Measurements from ENCODE around the gene PPP4R1.
A peak's percentile ranks its signal among the peaks of the same experiment; 100 is the strongest.
"Not testable (repeated sequence)": the region's sequence is repeated elsewhere in the genome, so short reads cannot be mapped to it uniquely, and the experiment has no call there.

Gene PPP4R1, protein sequence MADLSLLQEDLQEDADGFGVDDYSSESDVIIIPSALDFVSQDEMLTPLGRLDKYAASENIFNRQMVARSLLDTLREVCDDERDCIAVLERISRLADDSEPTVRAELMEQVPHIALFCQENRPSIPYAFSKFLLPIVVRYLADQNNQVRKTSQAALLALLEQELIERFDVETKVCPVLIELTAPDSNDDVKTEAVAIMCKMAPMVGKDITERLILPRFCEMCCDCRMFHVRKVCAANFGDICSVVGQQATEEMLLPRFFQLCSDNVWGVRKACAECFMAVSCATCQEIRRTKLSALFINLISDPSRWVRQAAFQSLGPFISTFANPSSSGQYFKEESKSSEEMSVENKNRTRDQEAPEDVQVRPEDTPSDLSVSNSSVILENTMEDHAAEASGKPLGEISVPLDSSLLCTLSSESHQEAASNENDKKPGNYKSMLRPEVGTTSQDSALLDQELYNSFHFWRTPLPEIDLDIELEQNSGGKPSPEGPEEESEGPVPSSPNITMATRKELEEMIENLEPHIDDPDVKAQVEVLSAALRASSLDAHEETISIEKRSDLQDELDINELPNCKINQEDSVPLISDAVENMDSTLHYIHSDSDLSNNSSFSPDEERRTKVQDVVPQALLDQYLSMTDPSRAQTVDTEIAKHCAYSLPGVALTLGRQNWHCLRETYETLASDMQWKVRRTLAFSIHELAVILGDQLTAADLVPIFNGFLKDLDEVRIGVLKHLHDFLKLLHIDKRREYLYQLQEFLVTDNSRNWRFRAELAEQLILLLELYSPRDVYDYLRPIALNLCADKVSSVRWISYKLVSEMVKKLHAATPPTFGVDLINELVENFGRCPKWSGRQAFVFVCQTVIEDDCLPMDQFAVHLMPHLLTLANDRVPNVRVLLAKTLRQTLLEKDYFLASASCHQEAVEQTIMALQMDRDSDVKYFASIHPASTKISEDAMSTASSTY

DNA sequence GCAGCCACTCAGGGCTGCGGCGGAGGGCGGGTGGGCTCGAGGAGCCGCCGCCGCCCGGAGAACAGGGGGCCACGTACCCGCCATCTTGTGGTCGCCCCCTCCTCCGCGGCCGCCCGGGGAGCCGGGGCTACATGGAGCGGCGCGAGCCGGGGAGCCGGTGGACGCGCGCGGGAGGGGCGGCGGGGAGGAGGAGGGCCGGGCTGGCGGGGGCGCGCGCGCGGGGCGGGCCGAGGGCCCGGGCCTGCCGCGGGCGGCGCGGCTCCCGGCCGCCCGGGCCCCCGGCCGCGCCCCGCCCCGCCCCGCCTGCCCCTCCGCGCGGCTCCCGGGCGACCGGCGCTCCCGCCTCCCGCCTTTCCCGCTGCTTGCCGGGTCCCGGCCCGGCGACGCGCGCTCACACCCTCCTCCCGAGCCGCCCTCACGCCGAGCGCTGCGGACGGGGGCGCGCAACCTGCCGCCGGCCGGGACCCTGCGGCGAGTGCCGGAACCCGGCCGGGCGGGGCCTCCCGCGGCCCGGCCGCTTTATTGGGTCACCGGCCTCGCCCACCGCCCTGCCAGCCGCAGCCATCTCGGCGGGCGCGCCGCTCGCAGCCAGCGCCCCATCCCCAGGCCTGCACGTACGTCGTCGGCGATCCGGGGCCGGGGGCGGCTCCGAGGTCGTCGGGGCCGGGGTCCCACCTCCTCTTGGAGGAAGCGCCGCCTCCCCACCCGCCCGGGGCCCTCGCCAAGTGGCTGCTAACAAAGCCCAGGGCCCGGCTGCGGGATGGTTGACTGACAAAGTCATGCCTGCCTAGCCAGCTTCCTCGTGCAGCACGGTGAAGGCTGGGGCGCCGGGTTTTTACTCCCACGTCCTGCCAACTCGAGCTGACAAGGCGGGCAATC, at the start of gene PPP4R1:
TSS of gene PPP4R1 (minus strand) at position 159 of the 879 bp plus-strand sequence. CDS start at position 84, 75 bp downstream.
- DNase-seq (ENCODE audit: low read depth in 2 of 2), result peak; percentile 40 to 44

DNA sequence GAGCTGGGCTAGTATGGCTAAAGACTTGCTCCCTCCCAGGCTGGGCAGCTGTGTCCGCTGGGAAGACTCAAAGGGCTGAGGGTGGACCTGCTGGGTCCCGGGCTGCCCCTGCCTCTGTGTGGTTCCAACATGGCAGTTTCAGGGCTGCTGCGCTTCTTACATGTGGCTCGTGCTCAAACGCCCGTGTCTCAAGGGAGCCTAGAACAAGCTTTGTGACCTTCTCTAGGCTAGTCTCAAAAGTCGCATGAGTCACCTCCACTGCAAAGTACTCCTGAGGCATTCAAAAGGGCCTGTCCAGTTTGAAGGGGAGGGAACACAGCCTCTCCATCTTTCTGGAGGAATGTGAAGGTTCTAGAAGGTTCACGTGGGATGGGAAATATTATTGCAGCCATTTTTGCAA, 49.0 kb upstream of the PPP4R1 start:
- DNase-seq (ENCODE audit: low read depth in 2 of 2), result no peak

DNA sequence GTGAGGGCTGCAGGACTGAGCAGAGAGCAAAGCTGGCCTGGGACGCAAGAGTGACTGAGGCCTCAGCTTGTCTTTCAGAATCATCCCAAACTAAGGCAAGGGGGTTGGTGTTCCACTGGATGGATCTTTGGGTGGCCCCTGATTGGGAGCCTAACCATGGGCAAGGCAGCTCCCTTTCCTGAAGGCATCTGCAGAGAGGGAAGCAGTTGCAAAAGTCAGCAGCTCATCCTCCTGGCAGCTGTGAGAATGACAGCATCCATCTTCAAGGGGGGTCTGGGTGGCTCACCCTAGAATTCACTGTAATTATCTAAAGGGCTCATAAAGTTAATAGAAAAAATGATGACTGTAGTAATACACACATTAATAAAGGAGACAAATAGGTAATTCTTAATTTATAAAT, 47.2 kb upstream of the PPP4R1 start:
- DNase-seq (ENCODE audit: low read depth in 2 of 2), result no peak

GRCh38 chr18:9659499-9660375, 45.4 kb upstream of the PPP4R1 start:
- DNase-seq (ENCODE audit: low read depth in 2 of 2), result no peak

GRCh38 chr18:9658087-9658641, 43.8 kb upstream of the PPP4R1 start:
- DNase-seq (ENCODE audit: low read depth in 2 of 2), result no peak

DNA sequence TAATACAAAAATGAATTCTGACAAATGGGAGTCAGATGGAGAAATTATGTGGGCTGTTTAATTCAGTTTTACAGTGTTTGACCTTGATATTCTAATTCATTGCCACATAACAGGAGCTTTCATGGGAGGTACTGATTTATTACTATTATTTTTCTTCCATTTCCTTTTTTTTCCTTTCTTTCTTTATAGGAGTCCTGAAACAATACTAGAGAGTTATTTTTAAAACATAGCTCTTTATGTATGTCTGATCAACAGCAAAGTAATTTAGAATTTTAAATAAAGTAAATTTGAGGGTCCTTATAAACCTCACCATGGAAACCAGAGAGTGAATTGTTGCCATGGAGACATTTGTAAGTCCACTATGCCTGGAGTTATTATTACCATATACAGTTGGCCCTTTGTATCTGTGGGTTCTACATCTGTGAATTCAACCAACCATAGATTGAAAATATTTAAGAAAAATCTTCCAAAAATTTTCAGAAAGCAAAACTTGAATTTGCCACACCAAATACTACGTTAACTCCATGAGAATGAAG, 40.9 kb upstream of the PPP4R1 start:
- no peak for DNase-seq (ENCODE audit: low read depth in 2 of 2)

DNA sequence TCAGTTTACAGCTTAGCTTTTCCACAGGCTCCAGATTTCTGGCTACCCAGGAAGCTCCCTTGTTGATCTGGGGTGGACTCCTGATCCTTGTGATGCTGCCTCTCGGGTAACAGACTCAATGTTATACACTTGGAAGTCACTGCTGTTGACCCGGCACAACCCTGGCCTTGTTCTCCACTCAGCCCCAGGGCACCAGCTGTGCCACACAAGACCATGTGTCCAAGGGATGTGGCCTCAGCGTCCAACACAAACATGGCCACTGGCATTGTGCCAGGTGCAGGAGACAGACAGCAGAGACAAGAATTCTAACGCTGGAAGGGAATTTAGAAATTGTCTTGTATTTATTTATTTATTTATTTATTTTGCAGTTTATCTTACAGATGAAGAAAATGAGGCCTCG, 39.0 kb upstream of the PPP4R1 start:
- no peak for DNase-seq (ENCODE audit: low read depth in 2 of 2)

DNA sequence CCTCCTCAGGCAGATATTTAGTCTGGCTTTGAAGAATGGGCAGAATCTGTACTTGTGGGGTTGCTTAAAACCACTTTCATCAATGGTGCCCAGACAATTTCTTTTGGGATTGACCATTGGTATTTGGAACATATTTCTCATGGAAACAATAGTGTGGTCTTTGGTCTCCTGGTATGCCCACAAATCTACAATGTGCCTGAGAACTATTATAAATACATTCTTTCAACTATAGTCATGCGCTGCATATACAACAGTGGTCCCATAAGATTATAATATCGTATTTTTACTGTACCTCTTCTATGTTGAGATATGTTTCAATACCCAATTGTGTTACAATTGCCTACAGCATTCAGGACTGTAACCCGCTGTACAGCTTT, 34.8 kb upstream of the PPP4R1 start:
- DNase-seq (ENCODE audit: low read depth in 2 of 2), result no peak

- no peak for DNase-seq (ENCODE audit: low read depth in 2 of 2)
Measured at GRCh38 chr18:9648431-9649163, 34.2 kb upstream of the PPP4R1 start.

DNA sequence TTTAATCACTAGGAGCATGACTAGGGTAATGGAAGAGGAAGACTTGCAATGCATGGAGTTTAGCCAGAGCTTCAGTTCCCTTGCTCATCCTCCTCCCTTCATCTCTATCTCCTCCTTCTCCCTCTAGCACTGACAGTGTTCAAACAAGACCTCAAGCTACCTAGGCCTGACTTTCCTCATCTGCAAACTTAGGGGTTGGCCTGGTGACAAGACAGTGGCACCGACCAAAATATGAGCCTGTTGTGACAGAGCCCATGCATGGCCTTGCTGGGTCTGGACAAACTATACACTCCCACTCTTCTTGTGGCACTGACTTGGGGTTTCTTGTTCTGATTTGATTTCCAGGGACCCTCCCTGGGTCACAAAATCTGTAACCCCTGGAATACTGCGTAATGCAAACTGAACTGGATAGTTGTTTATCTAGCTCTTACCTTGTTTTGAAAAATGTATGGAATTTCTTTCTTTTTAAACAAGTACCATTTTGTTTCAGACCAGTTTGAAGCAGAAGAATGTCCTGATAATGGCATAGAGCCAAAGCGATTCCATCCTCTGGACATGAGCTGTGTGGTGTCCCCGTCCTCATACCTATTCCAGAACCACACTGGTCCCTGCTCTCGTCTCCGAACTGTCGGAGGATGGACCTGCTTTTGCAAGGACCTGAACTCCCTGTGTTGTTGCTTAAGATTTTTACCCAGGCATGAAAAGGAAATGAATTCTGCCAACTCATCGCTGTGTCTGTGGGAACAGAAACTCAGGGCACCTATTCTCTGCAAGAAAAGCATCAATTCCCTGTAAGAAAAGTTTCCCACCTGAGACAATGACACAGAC, 33.4 kb upstream of the PPP4R1 start:
- DNase-seq (ENCODE audit: low read depth in 2 of 2), result no peak

DNA sequence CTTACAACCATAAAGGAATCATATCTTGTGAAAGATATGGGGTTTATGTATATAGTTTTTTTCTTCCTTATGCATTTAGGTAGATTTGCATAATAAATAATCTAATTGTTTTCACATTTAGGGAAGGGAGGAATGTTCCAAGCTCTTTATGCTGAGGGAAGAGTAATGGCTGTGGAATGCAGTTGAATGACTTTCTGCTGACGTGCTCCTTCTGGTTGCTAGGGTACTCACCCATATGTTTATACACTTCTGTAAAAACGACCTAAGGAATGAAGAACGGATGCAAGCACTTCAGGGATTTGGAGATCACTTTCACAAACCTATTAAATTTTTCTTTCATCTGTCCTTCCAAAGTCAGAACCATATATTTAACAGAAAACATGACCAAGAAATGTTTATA, 29.2 kb upstream of the PPP4R1 start:
- DNase-seq (ENCODE audit: low read depth in 2 of 2), result no peak

GRCh38 chr18:9642799-9643462, 28.6 kb upstream of the PPP4R1 start:
- no peak for DNase-seq (ENCODE audit: low read depth in 2 of 2)

DNA sequence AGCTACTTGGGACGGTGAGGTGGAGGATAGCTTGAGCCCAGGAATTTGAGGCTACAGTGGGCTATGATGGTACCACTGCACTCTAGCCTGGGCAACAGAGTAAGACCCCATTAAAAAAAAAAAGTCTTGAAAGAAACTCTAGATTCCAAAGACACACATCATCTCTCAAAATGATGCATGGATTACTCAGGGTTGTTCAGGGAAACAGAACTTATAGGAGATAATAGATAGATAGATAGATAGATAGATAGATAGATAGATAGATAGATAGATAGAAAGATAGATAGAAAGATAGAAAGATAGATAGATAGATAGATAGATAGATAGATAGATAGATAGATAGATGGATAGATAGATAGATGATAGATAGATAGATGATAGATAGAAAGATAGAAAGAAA, 26.7 kb upstream of the PPP4R1 start:
- not testable (repeated sequence) for DNase-seq (ENCODE audit: low read depth in 2 of 2)

GRCh38 chr18:9638886-9639285, 24.5 kb upstream of the PPP4R1 start:
- no peak for DNase-seq (ENCODE audit: low read depth in 2 of 2)

DNA sequence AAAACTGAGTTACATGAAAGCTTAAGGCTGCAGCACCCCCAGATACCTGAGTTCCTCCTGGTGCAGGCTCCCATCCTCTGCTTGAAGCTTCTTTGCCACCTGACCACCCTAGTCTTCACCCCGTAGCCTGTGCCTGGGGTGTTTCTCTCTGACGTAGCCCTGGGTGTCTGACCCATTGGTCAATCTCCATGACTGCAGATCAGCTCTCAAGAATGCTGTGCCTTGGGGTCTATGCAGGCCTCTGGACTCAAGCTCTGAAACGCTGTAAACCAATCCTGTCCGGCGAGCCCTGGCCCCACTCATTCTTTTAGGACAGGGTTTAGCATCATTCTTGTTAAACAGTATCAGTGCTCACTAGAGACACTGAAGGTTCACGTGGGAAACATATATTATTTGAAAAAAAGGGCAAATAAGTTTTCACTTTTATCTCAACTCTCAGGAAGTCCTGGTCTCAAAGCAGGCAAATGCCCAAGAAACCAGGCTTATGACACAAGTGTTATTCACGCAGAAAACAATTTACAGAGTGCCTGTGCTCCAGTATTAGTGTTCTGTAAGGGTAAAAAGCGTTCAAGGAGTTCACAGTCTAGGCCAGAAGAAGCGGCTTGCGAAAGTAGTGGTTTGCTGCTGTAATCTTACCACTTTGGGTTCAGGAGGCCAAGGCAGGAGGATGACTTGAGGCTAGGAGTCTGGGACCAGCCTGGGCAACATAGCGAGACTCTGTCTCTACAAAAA, 22.8 kb upstream of the PPP4R1 start:
- DNase-seq (ENCODE audit: low read depth in 2 of 2), result no peak

- no peak for DNase-seq (ENCODE audit: low read depth in 2 of 2)
Measured at GRCh38 chr18:9634856-9635255, 20.5 kb upstream of the PPP4R1 start.

GRCh38 chr18:9631814-9632496, 17.6 kb upstream of the PPP4R1 start:
- DNase-seq (ENCODE audit: low read depth in 2 of 2), result no peak

Measured in activated CD8-positive, alpha-beta memory T cell treated with anti-CD3 and anti-CD28 coated beads for 4 hours (primary cell).